GM23338 (cell line): ENCODE results near the gene KCNK10. TPM values are rescaled to one million over a fixed set of nuclear protein-coding genes. Genes with fewer than 3 reads are reported as not detected.

Source experiments
- CREB1 ChIP-seq: fragments of 250-450 bp; sonication (Bioruptor Pico); IDR thresholded peaks from 2 replicates; pipeline ENCODE4 v1.5.0; 2020; ENCODE audit warnings: low read depth, mild to moderate bottlenecking, moderate library complexity
- CTCF ChIP-seq, 2 experiments: fragments of 200-600 bp in 1 of 2; sonication (generic) in 1 of 2; conservative IDR thresholded peaks; 2 replicates each; pipeline versions ENCODE4 v1.5.1 to v1.6.1; 2016 to 2017; ENCODE audit warnings: antibody characterized with exemption in 2 of 2, low read depth in 2 of 2, mild to moderate bottlenecking in 2 of 2, moderate library complexity in 1 of 2
- ETS1 ChIP-seq: IDR thresholded peaks from 2 replicates; pipeline ENCODE4 v1.6.1; 2016; ENCODE audit warnings: antibody characterized with exemption
- EZH2 ChIP-seq: fragments of 200-600 bp; sonication (generic); IDR thresholded peaks from one replicate; pipeline ENCODE4 v1.8.0; 2017; ENCODE audit warnings: antibody characterized with exemption, mild to moderate bottlenecking, low read depth; ENCODE audit not compliant: unreplicated experiment
- EZH2phosphoT487 ChIP-seq: fragments of 200-600 bp; sonication (generic); IDR thresholded peaks from one replicate; pipeline ENCODE4 v1.8.1; 2018; ENCODE audit warnings: antibody characterized with exemption; ENCODE audit not compliant: unreplicated experiment
- JUNB ChIP-seq: IDR thresholded peaks from one replicate; pipeline ENCODE4 v1.6.1; 2016; ENCODE audit warnings: antibody characterized with exemption; ENCODE audit not compliant: unreplicated experiment
- NANOG ChIP-seq: IDR thresholded peaks from 2 replicates; pipeline ENCODE4 v1.6.1; 2016; ENCODE audit warnings: antibody characterized with exemption, borderline replicate concordance
- POLR2AphosphoS5 ChIP-seq: IDR thresholded peaks from 2 replicates; pipeline ENCODE4 v1.6.1; 2016; ENCODE audit warnings: antibody characterized with exemption, low read depth
- STAT1 ChIP-seq: IDR thresholded peaks from one replicate; pipeline ENCODE4 v1.6.1; 2016; ENCODE audit warnings: antibody characterized with exemption; ENCODE audit not compliant: unreplicated experiment
- ZNF114 ChIP-seq: fragments of 250-450 bp; sonication (Bioruptor Pico); IDR thresholded peaks from 2 replicates; pipeline ENCODE4 v1.5.0; 2020; ENCODE audit warnings: mild to moderate bottlenecking, moderate library complexity
- ZNF331 ChIP-seq: fragments of 250-450 bp; sonication (Bioruptor Pico); IDR thresholded peaks from 2 replicates; pipeline ENCODE4 v1.5.0; 2020; ENCODE audit warnings: low read depth, mild to moderate bottlenecking, moderate library complexity
- ZNF462 ChIP-seq: fragments of 250-450 bp; sonication (Bioruptor Pico); IDR thresholded peaks from 2 replicates; pipeline ENCODE4 v1.5.0; 2020; ENCODE audit warnings: mild to moderate bottlenecking, moderate library complexity
- polyA plus RNA-seq: library from polyadenylated mRNA; unstranded; fragments of >200 nt; fragmentation: Nextera tagmentation; extraction: Ambion mirVana; gene quantifications from 2 replicates; pipeline ENCODE4 v1.2.1, GENCODE V29; 2016
- total RNA-seq: library from RNA; depleted of rRNA; stranded (reverse); fragments of >200 nt; shearing (Covaris generic); gene quantifications from 2 replicates; pipeline ENCODE4 v1.2.3, GENCODE V29; 2014

KCNK10 gene
- total and polyA plus RNA-seq, 2 experiments from 2014 or later: 0.29 to 1.0 TPM

DNA sequence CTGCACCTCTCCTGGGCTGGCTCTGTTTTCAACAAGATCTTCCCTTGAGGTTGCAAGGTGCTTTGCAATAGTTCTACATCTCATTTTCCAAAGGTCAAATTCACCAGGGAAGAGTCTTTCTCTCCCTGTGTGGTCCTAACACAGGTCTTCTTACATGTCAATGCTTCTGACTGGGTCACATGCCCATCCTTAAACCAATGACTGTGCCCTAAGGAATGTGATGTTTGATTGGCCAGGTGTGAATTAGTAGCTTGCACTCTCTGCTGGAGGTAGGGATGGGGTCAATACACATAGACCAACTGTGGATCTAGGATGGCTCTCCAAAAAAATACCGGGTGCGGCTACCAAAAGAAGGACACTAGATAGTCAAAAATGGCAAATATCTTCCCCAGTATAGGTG is 19.9 kb upstream of the KCNK10 start (continued):
- TF ChIP-seq ZNF462 (CRISPR knock-in tag) (no peak), CTCF (conservative IDR thresholded peaks at IDR 0.05; ENCODE audit: low read depth in 2 of 2) (no peak), CREB1 (CRISPR knock-in tag) (no peak), STAT1 (no peak), EZH2 (no peak), POLR2AphosphoS5 (no peak), ETS1 (no peak), NANOG (no peak), EZH2phosphoT487 (no peak), JUNB (no peak), ZNF331 (no peak), ZNF114 (CRISPR knock-in tag) (no peak)
